HepG2 (cell line): ENCODE results near the gene PRDX2. TPM values are rescaled to one million over a fixed set of nuclear protein-coding genes. Genes with fewer than 3 reads are reported as not detected.

Experiments
- ETV5 ChIP-seq: IDR thresholded peaks from 2 replicates; pipeline ENCODE4 v1.6.1; 2018; ENCODE audit warnings: missing biosample characterization, missing genetic modification reagents, inconsistent platforms, borderline replicate concordance
- GATA4 ChIP-seq: sonication (generic); IDR thresholded peaks from 2 replicates; pipeline ENCODE4 v1.6.1; 2016; ENCODE audit warnings: antibody characterized with exemption, low read depth, borderline replicate concordance
- GTF3A ChIP-seq: sonication (generic); formaldehyde crosslinking; conservative IDR thresholded peaks from 2 replicates; pipeline ENCODE4 v1.4.0; 2020; ENCODE audit warnings: mild to moderate bottlenecking, missing genetic modification reagents
- HNRNPK ChIP-seq: fragments of 200-400 bp; formaldehyde crosslinking; IDR thresholded peaks from 2 replicates; pipeline ENCODE4 v1.6.1; 2018; ENCODE audit warnings: low read length, low read depth, moderate library complexity, mild to moderate bottlenecking; ENCODE audit not compliant: poor library complexity, severe bottlenecking
- JUND ChIP-seq: sonication (generic); formaldehyde crosslinking; IDR thresholded peaks from 2 replicates; pipeline ENCODE4 v1.8.0; 2022; ENCODE audit warnings: mild to moderate bottlenecking, missing genetic modification reagents
- KLF16 ChIP-seq, 2 experiments: sonication (generic) in 1 of 2; formaldehyde crosslinking in 1 of 2; IDR thresholded peaks; 2 replicates each; pipeline versions ENCODE4 v1.6.1 to v1.8.0; 2016 to 2023; ENCODE audit warnings: missing genetic modification reagents in 2 of 2, missing compliant biosample characterization in 1 of 2
- MATR3 ChIP-seq: sonication (generic); formaldehyde crosslinking; IDR thresholded peaks from 2 replicates; pipeline ENCODE4 v1.4.0; 2020; ENCODE audit warnings: missing genetic modification reagents
- REXO4 ChIP-seq: sonication (generic); formaldehyde crosslinking; IDR thresholded peaks from 2 replicates; pipeline ENCODE4 v1.8.0; 2022; ENCODE audit warnings: missing genetic modification reagents, mild to moderate bottlenecking, borderline replicate concordance
- ZFP36L1 ChIP-seq: sonication (generic); formaldehyde crosslinking; IDR thresholded peaks from 2 replicates; pipeline ENCODE4 v1.8.0; 2022; ENCODE audit warnings: mild to moderate bottlenecking, missing genetic modification reagents, moderate library complexity
- ZNF121 ChIP-seq: sonication (generic); formaldehyde crosslinking; IDR thresholded peaks from 2 replicates; pipeline ENCODE4 v1.5.0; 2020; ENCODE audit warnings: mild to moderate bottlenecking, missing genetic modification reagents
- ZNF367 ChIP-seq: sonication (generic); formaldehyde crosslinking; IDR thresholded peaks from 2 replicates; pipeline ENCODE4 v1.4.0; 2020; ENCODE audit warnings: missing genetic modification reagents, borderline replicate concordance
- ZNF777 ChIP-seq: sonication (generic); formaldehyde crosslinking; IDR thresholded peaks from 2 replicates; pipeline ENCODE4 v1.4.0; 2020; ENCODE audit warnings: missing genetic modification reagents
- ZNF891 ChIP-seq: sonication (generic); formaldehyde crosslinking; IDR thresholded peaks from 2 replicates; pipeline ENCODE4 v1.5.0; 2020; ENCODE audit warnings: mild to moderate bottlenecking, missing genetic modification reagents
- polyA plus RNA-seq, 8 experiments: library from polyadenylated mRNA; depleted of rRNA in 3 of 8; stranded (reverse) in 7 of 8; unstranded in 1 of 8; fragments of >200 nt; fragmentation: Illumina TruSeq in 4 of 8; extraction: Trizol in 4 of 8; gene quantifications; 2 replicates each; pipeline versions ENCODE4 v1.2.1 to v1.2.3, GENCODE V29; 2011 to 2016; ENCODE audit warnings: low read depth in 4 of 8, missing spikeins in 1 of 8, mixed read lengths in 1 of 8; ENCODE audit not compliant: insufficient read depth in 1 of 8
- total RNA-seq, 5 experiments: library from RNA; depleted of rRNA; stranded (reverse); fragments of >200 nt; fragmentation: Illumina TruSeq; extraction: Trizol; gene quantifications; 2 replicates each; pipeline ENCODE4 v1.2.3, GENCODE V29; 2016; ENCODE audit warnings: low read depth in 1 of 5
- TF ChIP-seq, protein P1 (sequence below), 2 experiments: fragments of 450-650 bp in 1 of 2; sonication (generic) in 1 of 2; formaldehyde crosslinking; IDR thresholded peaks; 2 replicates each; pipeline versions ENCODE4 v1.5.0 to v1.8.0; 2020 to 2022; ENCODE audit warnings: mild to moderate bottlenecking in 1 of 2, missing genetic modification reagents in 1 of 2
- TF ChIP-seq, protein P2 (sequence below): sonication (generic); formaldehyde crosslinking; IDR thresholded peaks from 2 replicates; pipeline ENCODE4 v1.5.1; 2020; ENCODE audit warnings: mild to moderate bottlenecking, missing genetic modification reagents
- TF ChIP-seq, protein P3 (sequence below): sonication (generic); formaldehyde crosslinking; IDR thresholded peaks from 2 replicates; pipeline ENCODE4 v1.5.0; 2020; ENCODE audit warnings: missing genetic modification reagents
- TF ChIP-seq, protein P4 (sequence below): sonication (generic); formaldehyde crosslinking; IDR thresholded peaks from 2 replicates; pipeline ENCODE4 v1.8.0; 2022; ENCODE audit warnings: mild to moderate bottlenecking, missing genetic modification reagents, borderline replicate concordance
- TF ChIP-seq, protein P5 (sequence below): sonication (generic); formaldehyde crosslinking; IDR thresholded peaks from 2 replicates; pipeline ENCODE4 v1.4.0; 2020; ENCODE audit warnings: mild to moderate bottlenecking, missing genetic modification reagents

PRDX2 gene
- total and polyA plus RNA-seq, 2 of the 13 experiments (the other 11 are each of a cell fraction or from before 2014, with no cell fraction given) = 218 to 381 TPM

DNA sequence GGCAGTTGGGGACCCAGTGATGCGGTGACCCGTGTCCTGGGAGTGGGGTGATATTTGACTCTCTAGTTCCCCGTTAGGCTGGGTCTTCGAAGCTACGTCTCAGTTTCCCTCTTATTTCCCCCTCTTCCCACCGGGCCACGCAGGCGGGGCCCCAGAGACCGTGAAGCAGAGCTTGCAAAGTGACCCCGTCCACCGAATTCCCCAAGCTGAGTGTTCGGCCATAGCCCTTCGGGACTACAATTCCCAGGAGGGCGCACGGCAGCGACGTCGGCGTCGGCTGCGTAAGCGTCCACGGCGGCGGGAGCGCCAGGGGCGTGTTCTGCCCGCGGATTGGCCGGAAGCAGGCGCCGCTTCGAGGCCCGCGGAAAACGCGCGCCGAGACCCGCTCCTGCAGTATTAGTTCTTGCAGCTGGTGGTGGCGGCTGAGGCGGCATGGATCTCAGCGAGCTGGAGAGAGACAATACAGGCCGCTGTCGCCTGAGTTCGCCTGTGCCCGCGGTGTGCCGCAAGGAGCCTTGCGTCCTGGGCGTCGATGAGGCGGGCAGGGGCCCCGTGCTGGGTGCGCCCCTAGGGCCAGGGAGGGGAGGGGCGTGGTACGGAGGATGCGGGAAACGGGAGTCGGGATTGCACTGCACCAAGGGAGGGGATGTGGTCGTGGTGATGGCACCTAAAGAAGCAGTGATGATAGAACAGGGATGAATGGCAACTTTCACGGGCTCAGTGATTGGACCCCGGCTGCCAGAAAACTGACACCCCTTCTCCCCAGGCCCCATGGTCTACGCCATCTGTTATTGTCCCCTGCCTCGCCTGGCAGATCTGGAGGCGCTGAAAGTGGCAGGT, 4.9 kb upstream of the PRDX2 start, which contains the start of gene RNASEH2A (continued):
- TF ChIP-seq, protein P1, sequence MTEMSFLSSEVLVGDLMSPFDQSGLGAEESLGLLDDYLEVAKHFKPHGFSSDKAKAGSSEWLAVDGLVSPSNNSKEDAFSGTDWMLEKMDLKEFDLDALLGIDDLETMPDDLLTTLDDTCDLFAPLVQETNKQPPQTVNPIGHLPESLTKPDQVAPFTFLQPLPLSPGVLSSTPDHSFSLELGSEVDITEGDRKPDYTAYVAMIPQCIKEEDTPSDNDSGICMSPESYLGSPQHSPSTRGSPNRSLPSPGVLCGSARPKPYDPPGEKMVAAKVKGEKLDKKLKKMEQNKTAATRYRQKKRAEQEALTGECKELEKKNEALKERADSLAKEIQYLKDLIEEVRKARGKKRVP (CRISPR knock-in tag; IDR thresholded peaks at IDR 0.05) = no peak
- no peak; the same call in 1 of the 2 replicates for TF ChIP-seq ZFP36L1
- TF ChIP-seq, protein P2, sequence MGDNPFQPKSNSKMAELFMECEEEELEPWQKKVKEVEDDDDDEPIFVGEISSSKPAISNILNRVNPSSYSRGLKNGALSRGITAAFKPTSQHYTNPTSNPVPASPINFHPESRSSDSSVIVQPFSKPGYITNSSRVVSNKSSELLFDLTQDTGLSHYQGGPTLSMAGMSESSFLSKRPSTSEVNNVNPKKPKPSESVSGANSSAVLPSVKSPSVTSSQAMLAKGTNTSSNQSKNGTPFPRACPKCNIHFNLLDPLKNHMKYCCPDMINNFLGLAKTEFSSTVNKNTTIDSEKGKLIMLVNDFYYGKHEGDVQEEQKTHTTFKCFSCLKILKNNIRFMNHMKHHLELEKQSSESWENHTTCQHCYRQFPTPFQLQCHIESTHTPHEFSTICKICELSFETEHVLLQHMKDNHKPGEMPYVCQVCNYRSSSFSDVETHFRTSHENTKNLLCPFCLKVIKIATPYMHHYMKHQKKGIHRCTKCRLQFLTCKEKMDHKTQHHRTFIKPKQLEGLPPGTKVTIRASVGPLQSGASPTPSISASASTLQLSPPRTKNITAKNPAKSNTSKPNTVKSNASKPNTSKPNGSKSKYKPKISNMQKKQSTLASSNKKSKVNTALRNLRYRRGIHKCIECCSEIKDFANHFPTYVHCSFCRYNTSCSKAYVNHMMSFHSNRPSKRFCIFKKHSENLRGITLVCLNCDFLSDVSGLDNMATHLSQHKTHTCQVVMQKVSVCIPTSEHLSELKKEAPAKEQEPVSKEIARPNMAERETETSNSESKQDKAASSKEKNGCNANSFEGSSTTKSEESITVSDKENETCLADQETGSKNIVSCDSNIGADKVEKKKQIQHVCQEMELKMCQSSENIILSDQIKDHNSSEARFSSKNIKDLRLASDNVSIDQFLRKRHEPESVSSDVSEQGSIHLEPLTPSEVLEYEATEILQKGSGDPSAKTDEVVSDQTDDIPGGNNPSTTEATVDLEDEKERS (CRISPR knock-in tag) = no peak
- TF ChIP-seq MATR3 (CRISPR knock-in tag) = no peak
- peak; percentile 82 for TF ChIP-seq ETV5 (CRISPR knock-in tag)
- no peak for TF ChIP-seq GATA4
- no peak for TF ChIP-seq ZNF121 (CRISPR knock-in tag)
- peak in 1 of 2 experiments; percentile 68; a peak in 2 of 4 replicates for TF ChIP-seq KLF16 (CRISPR knock-in tag; IDR thresholded peaks at IDR 0.05)
- TF ChIP-seq ZNF777 (CRISPR knock-in tag) = peak; percentile 93
- TF ChIP-seq, protein P3, sequence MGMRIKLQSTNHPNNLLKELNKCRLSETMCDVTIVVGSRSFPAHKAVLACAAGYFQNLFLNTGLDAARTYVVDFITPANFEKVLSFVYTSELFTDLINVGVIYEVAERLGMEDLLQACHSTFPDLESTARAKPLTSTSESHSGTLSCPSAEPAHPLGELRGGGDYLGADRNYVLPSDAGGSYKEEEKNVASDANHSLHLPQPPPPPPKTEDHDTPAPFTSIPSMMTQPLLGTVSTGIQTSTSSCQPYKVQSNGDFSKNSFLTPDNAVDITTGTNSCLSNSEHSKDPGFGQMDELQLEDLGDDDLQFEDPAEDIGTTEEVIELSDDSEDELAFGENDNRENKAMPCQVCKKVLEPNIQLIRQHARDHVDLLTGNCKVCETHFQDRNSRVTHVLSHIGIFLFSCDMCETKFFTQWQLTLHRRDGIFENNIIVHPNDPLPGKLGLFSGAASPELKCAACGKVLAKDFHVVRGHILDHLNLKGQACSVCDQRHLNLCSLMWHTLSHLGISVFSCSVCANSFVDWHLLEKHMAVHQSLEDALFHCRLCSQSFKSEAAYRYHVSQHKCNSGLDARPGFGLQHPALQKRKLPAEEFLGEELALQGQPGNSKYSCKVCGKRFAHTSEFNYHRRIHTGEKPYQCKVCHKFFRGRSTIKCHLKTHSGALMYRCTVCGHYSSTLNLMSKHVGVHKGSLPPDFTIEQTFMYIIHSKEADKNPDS = 0 out of 2 replicates have a peak, but pooled peaks have one; percentile 31
- TF ChIP-seq GTF3A (CRISPR knock-in tag) = peak; percentile 63; the same call in 1 of the 2 replicates
- no peak for TF ChIP-seq REXO4 (CRISPR knock-in tag)
- TF ChIP-seq, protein P4, sequence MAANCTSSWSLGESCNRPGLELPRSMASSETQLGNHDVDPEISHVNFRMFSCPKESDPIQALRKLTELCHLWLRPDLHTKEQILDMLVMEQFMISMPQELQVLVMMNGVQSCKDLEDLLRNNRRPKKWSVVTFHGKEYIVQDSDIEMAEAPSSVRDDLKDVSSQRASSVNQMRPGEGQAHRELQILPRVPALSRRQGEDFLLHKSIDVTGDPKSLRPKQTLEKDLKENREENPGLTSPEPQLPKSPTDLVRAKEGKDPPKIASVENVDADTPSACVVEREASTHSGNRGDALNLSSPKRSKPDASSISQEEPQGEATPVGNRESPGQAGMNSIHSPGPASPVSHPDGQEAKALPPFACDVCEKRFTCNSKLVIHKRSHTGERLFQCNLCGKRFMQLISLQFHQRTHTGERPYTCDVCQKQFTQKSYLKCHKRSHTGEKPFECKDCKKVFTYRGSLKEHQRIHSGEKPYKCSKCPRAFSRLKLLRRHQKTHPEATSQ (CRISPR knock-in tag) = no peak; the same call in 1 of the 2 replicates
- no peak for TF ChIP-seq JUND (CRISPR knock-in tag)
- peak; percentile 84; the same call in 1 of the 2 replicates for TF ChIP-seq ZNF367 (CRISPR knock-in tag)
- TF ChIP-seq ZNF891 (CRISPR knock-in tag) = no peak
- TF ChIP-seq, protein P5, sequence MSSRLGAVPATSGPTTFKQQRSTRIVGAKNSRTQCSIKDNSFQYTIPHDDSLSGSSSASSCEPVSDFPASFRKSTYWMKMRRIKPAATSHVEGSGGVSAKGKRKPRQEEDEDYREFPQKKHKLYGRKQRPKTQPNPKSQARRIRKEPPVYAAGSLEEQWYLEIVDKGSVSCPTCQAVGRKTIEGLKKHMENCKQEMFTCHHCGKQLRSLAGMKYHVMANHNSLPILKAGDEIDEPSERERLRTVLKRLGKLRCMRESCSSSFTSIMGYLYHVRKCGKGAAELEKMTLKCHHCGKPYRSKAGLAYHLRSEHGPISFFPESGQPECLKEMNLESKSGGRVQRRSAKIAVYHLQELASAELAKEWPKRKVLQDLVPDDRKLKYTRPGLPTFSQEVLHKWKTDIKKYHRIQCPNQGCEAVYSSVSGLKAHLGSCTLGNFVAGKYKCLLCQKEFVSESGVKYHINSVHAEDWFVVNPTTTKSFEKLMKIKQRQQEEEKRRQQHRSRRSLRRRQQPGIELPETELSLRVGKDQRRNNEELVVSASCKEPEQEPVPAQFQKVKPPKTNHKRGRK = no peak
- peak; percentile 70 for TF ChIP-seq HNRNPK
